HG03439 (cell line): ENCODE data around the gene GUCA2B.

ENCODE experiments used
- ATAC-seq: cut with Tn5 transposase; IDR thresholded peaks from one replicate; pipeline ENCODE4 v1.9.1; 2021; ENCODE audit warnings: mild to moderate bottlenecking, moderate library complexity; ENCODE audit not compliant: unreplicated experiment

GUCA2B gene

DNA sequence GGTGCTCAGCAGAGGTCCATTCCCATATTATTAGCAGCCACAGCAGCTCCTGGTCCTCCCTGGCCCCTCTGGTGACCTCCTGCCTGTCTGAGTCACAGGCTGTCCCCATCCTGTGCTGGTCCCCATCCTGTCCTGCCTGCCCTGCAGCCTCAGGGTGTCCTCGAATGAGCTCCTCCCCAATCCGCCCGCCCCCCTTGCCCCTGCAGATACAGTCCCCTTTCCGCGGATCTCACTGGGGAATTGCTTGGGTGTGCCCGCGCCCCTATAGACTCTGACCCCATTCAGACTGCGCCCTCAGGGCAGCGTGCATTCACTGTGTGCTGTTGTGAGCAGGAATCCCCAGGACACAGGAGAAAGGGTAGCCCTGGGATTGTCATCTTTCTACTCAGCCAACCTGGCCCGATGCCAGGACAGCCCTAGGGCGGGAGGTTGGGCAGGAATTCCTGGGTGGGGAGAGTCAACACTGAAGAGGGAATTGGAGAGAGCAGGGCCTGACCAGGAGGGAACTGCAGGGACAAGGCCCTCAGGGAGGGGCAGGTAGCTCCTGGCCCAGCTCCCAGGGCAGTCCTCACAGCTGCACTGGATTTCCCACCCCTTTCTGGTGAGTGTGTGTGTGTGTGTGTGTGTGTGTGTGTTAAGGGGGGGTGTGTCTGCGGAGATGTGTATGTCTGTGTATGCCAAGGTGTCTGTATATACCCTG is 12.5 kb downstream of the GUCA2B start:
- ATAC-seq: no peak

GRCh38 chr1:42167611-42168390 is 14.6 kb downstream of the GUCA2B start:
- no peak for ATAC-seq

- no peak for ATAC-seq
Measured at GRCh38 chr1:42168391-42168670, 15.1 kb downstream of the GUCA2B start.

GRCh38 chr1:42168763-42169162 is 15.6 kb downstream of the GUCA2B start:
- no peak for ATAC-seq

DNA sequence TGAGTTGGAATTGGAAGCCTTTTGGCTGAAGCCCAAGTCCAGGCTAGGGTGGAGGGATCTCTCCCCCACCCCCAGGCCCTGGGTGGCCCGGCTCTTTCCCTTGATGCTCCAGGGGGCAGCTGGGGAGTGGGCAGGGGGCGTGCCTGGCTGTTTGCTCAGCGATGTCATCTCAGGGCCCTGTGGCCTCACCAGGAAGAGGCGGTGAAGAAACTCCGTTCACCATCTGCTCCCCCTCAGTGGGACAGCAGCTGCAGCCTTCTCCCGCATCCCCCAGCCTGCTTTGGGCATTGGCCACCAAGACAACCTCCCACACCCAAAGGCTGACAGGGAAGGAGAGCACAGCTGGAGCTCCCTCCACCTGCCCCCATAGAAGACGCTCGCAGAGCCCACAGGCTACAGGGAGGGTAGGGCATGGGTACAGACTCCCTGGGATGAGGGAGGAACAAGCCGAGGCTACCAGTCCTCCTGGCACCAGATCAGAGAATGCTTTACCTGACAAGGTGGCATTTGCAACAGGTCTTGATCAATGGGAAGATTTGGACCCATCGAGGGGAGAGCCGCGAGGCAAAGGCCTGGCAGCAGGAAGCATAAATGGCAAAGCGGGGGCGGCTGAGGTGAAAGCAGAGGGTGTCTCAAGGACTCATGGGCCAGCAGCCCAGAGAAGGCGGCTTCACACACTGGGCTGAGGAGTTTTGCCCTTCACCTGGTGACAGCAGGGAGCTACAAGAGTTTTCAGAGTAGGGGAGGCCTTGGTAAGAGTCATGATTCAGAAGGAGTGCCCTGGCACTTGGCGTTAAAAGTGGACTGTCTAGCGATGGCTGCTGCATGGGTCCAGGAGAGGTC is 17.8 kb downstream of the GUCA2B start:
- ATAC-seq: no peak

DNA sequence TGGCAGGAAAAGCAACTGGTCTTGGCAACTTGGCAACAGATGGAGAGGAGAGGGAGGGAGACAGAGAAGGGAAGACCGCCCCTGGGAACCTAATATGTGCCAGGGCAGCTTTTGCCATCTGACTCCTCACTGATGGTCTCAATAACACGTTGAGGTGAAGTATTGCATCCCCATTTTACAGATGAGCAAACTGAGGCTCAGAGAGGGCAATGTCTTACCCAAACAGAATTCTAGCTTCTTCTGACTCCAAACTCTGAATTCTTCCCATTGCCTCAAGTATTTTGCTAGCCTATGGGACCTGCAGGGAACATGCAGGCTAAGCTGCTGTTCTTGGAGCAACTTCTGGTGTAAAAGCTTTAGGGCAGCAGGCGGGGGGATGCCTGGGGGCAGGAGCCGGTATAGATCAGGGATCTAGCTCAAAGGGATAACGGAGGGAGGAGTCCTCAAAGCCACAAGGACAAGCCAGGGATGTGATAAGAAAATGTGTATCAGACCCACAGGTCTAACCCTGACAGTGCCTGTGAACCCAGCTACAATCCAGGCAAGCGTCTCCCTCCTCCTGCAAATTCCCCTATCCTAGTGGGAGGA is 18.6 kb downstream of the GUCA2B start:
- ATAC-seq: no peak

DNA sequence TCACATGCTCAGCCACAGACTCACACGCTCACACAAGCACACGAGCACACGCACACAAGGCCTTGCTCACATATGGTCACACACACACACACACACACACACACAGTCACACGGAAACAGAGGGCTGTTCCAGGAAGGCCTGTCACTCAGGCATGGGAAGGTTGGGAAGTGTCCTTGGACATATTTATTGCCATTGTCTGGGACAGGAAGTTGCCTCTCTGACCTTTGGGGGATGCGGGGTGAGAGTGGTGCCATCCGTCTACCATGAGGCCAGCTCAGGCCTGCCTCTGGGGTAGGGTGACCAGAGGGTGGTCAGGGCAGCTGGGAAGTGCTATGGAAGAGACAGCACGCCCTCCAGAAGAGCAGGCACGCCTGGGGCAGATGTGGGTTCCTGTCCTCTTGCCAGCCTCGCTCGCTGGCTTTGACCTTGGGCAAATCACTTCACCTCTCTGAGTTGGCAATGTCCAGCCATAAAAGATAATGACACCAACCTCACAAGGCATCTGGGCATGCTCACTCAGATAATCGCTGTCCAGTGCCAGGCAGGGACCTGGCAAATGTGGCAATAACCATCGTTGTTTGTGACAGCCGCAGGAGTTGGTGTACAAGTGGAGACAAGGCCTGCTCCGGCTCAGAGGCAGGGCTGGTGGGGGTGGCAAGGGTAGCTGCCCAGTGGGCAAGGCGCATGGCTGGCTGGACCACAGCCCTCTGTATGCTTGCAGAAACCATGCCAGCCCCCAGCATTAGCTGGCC is 19.3 kb downstream of the GUCA2B start:
- ATAC-seq: no peak

GRCh38 chr1:42173155-42173933 is 20.1 kb downstream of the GUCA2B start:
- ATAC-seq: no peak

- ATAC-seq: no peak
Measured at GRCh38 chr1:42173961-42174735, 20.9 kb downstream of the GUCA2B start.

GRCh38 chr1:42175314-42176054 is 22.3 kb downstream of the GUCA2B start:
- ATAC-seq: no peak

DNA sequence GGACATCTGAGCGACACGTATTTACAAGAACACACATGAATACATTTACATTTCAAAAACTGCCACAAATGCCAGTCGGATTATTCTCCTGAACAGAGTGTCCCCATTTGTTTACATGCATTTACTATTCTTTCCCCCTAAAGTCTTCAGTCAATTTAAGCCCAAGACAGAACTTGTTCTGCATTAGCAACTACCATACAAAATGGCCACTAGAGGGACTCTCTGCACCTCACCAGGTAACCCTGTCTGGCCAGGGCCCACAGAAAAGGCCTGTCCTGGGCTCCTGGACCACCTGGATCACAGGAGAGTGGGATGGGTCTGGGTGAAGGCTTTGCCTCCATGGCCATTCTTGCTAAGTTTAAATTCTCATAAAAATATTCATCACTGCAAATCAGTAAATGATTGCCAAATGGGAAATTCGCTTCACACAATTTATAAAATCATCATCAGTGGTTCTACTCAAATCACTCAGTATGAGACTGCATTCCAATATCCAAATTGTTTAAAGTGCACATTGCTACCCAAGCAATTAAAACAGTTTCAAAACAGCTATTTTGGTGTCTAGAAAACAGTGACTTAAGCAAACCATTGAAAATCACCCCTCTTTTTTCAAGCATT is 23.8 kb downstream of the GUCA2B start:
- ATAC-seq: no peak

- no peak for ATAC-seq
Measured at GRCh38 chr1:42177541-42177981, 24.4 kb downstream of the GUCA2B start.

DNA sequence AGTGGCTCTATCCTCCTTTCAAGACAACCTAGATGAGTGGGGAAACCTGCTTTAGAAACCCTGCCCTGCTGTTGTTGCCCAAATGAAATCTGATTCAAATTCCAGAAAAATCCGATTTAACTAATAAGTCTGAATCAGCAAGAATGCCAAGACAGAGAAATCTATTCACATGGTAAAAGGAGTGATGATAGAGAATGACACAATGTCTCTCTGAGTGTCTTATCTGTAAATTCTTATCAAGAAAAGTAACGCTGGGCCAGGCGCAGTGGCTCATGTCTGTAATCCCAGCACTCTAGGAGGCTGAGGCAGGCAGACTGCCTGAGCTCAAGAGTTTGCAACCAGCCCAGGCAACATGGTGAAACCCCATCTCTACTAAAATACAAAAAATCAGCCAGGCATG is 25.0 kb downstream of the GUCA2B start:
- no peak for ATAC-seq

DNA sequence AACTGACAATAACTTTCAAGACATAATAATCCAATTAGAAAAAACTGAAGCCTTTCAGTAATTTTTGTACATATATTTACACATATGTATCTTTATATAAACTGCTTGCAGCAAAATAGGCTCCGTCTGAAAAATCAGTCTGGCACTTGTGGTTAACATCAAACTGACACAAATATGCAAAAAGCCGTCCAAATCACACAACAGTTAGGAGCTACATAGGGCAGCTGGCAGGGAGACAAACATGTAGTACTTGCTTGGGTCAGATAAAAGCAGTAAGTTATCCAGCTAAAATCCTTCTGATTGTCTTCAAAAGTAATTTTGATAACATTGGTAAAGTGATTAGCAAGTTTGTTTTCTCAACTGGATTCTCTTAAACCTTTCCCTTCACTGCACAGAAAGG is 26.1 kb downstream of the GUCA2B start:
- no peak for ATAC-seq

DNA sequence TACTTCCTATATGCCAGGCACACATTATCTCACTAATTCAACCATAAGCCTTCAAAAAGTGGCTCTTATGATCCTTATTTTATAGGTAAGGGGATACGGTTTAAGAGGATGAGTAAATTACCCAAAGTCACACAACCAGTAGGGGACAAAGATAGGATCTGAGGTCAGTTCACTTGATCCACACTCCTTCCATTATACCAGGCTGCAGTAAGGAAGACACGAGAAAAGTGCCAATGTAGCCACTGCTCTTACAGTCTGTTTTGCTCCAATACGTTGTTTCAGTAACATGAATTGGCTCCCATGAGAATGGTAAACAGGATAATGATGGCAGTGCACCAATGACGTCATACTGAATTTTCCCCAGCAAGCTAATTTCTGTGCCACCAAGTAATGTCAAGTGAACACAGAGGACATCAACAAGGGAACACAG is 26.7 kb downstream of the GUCA2B start:
- no peak for ATAC-seq

DNA sequence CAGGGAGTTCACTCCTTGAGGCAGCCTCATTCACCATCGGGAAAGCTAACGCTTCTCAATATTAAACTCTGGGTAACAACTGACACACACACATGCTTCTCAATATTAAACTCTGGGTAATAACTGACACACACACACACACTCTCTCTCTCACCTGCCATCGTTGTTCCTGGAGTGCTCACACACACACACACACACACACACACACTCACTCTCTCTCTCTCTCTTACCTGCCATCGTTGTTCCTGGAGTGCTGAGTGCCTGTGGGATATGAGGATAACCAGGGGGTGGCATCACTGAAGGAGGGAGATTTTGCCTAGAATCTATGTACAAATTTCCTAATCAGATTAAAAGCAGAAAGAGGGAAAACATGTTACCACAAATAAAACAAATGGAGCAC is 28.5 kb downstream of the GUCA2B start:
- ATAC-seq: no peak

DNA sequence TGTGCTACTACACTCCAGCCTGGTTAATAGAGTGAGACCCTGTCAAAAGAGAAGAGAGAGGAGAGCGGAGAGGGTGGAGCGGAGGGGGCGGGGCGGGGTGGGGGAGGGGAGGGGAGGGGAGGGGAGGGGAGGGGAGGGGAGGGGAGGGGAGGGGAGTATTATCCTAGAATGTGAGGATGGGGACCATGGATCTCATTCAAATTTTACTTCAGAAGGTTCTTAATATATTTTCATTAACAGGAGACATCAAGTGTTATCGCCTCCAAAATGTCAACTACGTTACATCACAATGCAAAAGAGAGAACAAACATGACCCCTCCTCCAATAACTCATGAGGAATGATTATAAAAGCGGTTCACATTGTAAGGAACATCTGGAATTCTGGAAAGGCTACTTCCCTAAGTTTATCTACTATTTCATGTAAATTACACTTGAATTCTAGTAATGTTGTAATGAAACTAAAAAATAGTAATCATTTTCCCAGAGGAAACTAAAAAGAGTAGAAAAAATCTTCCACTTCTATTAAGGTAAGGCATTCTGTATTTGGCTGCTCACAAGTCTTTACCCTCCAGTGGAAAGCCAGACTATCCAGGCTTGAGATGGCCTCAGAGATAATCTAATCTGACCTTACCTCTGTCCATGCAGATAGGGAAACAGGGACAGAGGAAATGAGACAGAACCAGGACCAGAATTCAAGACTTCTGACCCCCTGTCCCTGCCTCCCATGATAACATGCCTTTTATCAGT is 30.2 kb downstream of the GUCA2B start:
- ATAC-seq: no peak
